GM15510 (cell line): ENCODE measurements around the gene RPS26.

ENCODE experiments used
- POLR2A ChIP-seq: IDR thresholded peaks from 3 replicates; pipeline ENCODE4 v1.6.1; 2011; ENCODE audit warnings: borderline replicate concordance; ENCODE audit not compliant: insufficient read length; ENCODE audit errors: extremely low read depth

The RPS26 gene

DNA sequence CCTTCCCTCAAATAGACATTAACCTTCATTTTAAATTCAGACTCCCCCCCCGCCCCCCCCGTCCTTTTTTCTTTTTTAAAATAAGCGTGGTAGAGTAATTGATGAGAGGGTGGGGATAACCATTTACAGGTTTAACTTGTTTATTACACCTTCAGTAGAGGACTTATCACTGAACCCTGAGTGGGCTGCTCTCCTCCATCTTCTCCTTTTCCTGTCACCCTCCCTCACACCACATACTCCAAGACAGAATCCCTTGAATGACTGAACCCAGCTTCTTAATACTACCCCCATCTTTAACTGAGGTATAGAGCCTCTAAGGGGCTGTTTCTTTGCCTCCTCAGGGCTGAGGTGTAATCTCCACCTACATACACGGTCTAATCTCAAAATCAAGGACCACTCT lies 24.5 kb upstream of the RPS26 start:
- TF ChIP-seq POLR2A = no peak

- TF ChIP-seq POLR2A = no peak
Measured at GRCh38 chr12:56018356-56018755, 23.4 kb upstream of the RPS26 start.

GRCh38 chr12:56020423-56021184 lies 21.1 kb upstream of the RPS26 start, which contains the start of gene IKZF4:
IKZF4 (plus strand) TSS chr12:56021043; CDS start chr12:56021494, 451 bp downstream.
- no peak for TF ChIP-seq POLR2A

DNA sequence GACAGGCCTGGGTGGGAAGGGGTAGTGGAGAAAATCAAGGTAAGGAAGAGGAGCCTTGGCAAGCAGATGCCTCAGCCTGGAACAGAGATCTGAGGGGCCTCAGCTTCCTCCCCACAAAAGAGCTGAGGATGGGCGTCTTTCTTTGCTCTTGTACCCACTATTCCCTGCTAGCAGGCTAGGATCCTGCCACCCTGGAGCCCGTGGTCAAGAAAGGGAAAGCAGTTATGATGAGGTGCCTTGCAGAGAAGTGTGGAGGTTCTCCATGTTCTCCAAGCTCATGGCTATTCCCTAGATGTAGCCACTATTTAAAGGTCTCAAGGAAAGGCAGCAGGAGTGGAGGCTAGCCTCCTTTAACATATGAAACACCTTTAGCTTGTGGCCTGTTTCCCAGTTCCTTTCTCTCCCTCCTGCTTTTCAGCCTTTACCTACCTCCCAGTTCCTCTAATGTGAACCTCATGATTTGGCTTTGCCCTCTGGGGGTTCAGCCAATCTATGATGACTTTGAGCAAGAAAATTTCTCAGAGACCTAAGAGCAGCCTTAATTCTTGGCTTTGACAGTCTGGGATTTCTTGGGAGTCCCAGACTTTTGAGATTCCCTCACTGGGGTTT lies 19.7 kb upstream of the RPS26 start:
- TF ChIP-seq POLR2A = no peak

- TF ChIP-seq POLR2A = no peak
Measured at GRCh38 chr12:56028511-56029165, 13.1 kb upstream of the RPS26 start.

DNA sequence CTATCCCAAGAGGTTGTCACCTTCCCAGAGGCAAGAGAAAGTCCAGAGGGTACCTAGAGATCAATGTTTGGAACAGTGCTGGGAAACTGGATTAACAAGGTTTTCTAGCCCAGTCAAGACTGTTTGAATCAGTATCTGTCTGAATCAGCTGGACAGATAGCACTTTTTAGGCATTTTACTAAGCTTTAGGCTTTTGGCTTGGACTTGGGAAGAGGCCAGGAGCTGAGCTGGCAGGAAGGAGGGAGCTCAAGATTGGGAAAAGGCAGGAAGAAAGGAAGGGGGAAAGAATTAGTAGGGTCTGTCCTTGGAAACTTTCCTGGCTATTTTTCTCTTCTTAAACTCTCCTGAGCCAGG lies 12.6 kb upstream of the RPS26 start:
- TF ChIP-seq POLR2A = no peak

DNA sequence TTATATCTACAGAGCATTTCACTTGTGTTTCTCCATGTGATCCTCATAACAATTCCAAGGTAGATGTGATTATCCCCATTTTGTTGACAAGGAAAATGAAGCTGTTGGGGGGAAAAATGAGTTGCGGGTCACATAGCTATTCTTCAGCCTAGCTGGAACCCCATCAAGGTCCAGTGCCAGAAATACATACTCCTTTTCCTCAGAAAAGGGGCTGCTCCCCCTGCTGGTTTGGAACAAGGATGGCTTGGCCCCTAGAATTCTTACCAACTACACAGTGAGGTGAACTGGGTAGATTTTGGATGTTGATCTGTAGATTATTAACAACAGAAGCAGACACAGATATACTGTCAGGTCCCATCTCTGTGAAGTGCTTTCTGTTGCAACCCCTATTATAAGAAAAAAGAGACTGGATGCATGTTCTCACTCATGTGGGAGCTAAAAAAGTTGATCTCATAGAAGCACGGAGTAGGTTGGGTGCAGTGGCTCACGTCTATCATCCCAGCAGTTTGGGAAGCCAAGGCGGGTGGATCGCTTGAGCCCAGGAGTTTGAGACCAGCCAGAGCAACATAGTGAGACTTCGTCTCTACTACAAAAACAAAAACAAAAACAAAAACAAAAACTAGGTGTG lies 11.9 kb upstream of the RPS26 start:
- TF ChIP-seq POLR2A = no peak

- no peak for TF ChIP-seq POLR2A
Measured at GRCh38 chr12:56031987-56032386, 9.7 kb upstream of the RPS26 start.

DNA sequence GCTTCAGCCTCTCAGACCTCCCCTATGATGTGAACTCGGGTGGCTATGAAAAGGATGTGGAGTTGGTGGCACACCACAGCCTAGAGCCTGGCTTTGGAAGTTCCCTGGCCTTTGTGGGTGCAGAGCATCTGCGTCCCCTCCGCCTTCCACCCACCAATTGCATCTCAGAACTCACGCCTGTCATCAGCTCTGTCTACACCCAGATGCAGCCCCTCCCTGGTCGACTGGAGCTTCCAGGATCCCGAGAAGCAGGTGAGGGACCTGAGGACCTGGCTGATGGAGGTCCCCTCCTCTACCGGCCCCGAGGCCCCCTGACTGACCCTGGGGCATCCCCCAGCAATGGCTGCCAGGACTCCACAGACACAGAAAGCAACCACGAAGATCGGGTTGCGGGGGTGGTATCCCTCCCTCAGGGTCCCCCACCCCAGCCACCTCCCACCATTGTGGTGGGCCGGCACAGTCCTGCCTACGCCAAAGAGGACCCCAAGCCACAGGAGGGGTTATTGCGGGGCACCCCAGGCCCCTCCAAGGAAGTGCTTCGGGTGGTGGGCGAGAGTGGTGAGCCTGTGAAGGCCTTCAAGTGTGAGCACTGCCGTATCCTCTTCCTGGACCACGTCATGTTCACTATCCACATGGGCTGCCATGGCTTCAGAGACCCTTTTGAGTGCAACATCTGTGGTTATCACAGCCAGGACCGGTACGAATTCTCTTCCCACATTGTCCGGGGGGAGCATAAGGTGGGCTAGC lies 7.0 kb upstream of the RPS26 start:
- TF ChIP-seq POLR2A = no peak

DNA sequence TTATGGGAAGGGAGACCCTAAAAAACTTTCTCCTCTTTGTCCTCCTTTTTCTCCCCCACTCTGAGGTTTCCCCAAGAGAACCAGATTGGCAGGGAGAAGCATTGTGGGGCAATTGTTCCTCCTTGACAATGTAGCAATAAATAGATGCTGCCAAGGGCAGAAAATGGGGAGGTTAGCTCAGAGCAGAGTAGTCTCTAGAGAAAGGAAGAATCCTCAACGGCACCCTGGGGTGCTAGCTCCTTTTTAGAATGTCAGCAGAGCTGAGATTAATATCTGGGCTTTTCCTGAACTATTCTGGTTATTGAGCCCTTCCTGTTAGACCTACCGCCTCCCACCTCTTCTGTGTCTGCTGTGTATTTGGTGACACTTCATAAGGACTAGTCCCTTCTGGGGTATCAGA lies 4.6 kb upstream of the RPS26 start:
- no peak for TF ChIP-seq POLR2A

DNA sequence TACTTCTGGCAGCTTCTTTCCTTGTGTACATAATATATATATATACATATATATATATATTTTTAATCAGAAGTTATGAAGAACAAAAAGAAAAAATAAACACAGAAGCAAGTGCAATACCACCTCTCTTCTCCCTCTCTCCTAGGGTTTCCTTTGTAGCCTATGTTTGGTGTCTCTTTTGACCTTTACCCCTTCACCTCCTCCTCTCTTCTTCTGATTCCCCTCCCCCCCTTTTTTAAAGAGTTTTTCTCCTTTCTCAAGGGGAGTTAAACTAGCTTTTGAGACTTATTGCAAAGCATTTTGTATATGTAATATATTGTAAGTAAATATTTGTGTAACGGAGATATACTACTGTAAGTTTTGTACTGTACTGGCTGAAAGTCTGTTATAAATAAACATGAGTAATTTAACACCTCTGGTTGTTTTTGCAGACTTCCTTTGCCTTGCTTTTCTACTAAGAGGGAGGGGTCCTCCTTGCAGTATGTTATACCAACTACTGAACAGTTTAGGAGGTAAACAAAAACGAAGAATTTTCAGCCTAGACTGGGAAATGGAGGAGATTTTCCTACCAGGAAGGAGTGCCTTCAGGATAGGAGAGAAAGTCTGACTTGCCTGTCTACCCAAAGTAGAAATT lies 3.6 kb upstream of the RPS26 start:
- TF ChIP-seq POLR2A = no peak

DNA sequence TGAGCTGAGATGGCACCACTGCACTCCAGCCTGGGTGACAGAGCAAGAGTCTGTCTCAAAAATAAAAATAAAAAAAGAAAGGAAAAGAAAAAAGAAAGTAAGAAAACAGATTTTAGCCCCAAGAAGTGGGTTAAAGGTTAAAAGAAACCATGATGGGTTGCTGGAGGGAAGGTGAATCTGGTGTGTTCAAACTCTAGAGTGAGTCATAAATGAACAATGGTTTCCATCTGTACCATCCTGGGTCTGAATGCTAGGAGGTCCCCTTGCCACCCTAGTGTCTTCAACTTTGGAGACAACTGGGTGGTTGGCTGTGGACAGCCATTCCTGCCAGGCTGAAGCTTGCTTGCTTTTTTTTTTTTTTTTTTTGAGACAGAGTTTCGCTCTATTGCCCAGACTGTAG lies 1.6 kb upstream of the RPS26 start:
- TF ChIP-seq POLR2A = no peak

GRCh38 chr12:56040963-56041551 lies 661 bp upstream of the RPS26 start:
- no peak for TF ChIP-seq POLR2A

DNA sequence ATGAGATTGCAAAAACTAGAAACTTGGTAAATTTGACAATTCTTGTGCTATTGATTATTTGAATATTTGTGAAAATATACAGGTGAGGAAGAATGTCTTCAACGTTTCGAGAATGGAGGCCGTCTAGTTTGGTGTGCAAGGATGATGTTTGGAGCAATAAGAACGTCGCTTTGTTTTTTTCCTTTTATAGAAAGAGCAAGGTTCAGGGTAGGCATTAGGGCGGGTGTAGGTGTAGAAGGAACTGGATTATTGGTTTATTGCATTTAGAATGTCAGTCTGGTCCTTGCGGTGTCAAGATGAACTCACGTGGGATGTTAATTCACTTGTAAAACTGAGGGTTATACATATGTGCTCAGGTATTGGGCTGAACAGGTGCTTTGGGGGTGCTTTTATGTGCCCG lies 1.1 kb downstream of the RPS26 start:
- TF ChIP-seq POLR2A = no peak
